ENCODE measurements around the gene GDI1. TPM values are rescaled to one million over a fixed set of nuclear protein-coding genes. Genes with fewer than 3 reads are reported as not detected.

Gene GDI1
- total RNA-seq, 1 donor from 2014 or later: 104 TPM

DNA sequence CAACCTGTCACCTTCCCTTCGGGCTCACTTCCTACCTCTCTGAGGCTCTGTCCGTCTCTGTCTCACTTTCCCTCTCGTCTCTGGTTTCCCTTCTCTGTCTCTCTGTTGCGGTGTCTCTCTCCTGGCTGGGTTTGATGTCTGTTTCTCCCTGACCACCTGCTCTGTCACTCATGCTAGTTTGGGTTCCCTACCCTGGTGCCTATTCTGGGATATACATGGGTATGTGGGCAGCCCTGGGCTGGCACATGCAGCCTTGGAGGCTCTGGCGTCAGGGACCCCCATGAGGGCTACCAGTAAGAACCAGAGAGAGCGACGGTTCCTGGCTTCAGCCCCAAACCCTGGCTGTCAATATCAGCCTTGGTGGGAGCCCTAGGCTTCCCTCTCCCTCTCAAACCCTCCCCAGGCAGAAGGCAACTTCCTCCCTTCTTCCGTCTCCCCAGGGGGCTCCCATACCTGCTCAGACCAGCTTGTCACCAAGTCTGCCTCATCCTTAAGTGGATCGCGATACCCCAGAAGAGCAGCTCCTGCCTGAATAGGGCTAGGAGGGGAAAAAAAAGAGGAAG lies 28.2 kb upstream of the GDI1 start:
- no peak for DNase-seq (ENCODE audit: low read depth)

DNA sequence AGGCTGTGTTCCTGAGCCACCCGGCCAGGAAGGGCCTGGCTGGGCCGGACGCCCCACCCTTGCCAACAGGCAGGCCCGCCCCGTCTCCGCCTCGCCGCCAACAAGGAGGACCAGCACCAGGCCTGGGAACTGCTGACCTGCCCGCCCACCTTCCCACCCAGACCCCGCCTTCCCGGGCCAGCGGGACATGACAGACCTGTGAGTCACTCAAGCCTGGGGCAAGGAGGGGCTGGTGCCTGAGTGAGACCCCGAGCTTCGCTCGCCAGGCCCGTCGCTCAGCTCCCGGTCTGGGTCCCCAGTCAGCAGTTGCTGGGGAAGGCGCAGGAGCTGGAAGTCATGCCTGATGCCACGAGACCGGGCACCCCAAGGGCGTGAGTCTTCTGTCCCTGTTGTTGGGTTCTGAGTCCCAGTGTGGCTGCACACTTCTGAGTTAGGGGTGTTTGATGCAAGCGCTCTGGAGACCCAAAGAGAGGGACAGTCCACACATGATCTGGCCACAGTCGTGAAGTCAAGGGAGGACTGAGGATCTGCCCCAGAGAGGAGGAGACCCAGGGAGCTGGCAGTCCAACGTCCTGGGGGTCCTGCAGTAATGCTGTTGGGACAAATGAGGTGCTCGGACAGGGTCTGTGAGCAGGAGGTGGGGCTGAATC lies 27.6 kb upstream of the GDI1 start, which contains the start of gene DNASE1L1:
Gene DNASE1L1 (minus strand): TSS at position 33 of the 650 bp plus-strand sequence. CDS start 3,686 bp downstream, outside the sequence.
- peak; percentile 69 for DNase-seq (ENCODE audit: low read depth)

DNA sequence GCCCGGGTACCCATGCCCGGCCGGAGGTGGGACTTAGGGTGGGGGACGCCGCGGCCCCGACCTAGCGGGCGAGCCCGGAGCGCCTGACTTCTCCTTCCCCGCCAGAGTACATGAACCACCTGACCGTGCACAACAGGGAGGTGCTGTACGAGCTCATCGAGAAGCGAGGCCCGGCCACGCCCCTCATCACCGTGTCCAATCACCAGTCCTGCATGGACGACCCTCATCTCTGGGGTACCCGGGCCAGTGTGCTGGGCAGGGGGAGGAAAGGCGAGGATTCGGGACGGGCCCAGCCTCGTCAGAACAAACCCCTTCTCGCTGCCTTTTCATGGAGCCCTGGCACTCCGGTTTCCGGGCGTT lies 25.0 kb upstream of the GDI1 start:
- peak; percentile 35 for DNase-seq (ENCODE audit: low read depth)

DNA sequence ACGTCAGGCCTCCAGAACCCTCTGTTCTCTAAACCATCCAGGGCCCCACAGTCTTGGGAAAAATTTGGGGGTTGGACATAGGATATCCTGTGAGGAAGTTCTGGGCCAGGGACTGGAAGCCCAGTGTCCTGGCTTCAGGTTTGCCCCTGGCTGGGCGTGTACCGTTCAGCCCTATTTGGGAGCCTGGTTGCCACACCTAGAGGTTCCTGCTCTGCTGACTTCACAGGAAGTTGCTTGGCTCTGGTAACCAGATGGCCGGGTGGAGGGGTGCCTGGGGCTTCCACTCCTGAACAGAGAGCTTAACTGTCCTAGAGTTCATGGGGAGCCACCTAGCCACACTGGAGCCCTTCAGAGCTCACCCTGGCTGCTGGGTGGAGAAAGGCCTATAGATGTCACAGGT lies 24.5 kb upstream of the GDI1 start:
- no peak for DNase-seq (ENCODE audit: low read depth)

DNA sequence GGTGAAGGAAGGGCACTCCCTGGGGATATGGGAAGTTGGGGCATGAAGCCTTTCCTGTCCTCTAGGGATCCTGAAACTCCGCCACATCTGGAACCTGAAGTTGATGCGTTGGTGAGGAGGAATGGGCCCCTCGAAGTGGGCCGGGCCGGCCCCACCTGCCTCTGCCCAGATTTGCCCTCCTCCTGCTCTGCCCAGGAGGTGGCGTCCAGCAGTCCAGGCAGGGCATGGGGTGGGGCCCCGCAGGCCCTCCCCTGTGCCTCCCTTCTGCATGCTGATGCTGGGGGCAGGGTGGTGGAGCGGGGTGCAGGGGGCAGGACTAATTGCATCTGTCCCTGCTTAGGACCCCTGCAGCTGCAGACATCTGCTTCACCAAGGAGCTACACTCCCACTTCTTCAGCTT lies 23.8 kb upstream of the GDI1 start:
- no peak for DNase-seq (ENCODE audit: low read depth)

DNA sequence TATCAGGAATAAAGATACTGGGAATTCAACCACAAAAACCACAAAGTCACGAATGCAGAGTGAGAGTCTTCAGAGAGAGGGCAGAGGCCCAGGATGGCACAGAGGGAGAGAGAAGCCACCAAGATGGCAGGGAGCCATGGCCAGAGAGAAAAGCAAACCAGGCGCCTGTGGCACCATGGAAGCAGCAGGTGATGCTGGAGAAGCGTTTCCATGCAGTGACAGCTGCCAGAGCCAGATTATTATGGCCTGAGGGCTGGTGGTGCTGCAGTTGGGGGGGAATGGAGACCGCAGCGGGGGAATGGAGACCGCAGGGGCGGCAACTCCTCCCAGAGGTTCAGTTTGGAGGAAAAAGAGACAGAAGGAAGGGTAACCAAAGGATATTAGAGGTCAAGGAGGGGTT lies 19.8 kb upstream of the GDI1 start:
- no peak for DNase-seq (ENCODE audit: low read depth)

DNA sequence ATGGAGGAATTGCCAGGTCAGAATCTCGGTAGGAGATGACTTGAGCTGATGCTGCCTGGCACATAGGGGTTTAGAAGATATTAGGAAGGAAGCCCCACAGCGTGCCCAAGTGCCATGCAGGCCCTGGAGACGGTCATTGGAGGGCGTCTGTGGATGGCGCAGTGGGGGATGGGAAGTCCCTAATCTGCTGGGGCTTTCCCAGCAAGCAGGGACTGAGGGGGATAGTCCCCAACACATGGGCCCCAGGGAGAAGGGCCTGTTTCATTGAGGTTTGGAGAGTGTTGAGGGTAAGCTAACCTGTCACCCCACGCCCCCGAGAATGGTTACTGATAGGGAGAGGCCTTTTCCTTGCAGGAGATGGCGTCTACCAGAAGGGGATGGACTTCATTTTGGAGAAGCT lies 17.8 kb upstream of the GDI1 start:
- no peak for DNase-seq (ENCODE audit: low read depth)

DNA sequence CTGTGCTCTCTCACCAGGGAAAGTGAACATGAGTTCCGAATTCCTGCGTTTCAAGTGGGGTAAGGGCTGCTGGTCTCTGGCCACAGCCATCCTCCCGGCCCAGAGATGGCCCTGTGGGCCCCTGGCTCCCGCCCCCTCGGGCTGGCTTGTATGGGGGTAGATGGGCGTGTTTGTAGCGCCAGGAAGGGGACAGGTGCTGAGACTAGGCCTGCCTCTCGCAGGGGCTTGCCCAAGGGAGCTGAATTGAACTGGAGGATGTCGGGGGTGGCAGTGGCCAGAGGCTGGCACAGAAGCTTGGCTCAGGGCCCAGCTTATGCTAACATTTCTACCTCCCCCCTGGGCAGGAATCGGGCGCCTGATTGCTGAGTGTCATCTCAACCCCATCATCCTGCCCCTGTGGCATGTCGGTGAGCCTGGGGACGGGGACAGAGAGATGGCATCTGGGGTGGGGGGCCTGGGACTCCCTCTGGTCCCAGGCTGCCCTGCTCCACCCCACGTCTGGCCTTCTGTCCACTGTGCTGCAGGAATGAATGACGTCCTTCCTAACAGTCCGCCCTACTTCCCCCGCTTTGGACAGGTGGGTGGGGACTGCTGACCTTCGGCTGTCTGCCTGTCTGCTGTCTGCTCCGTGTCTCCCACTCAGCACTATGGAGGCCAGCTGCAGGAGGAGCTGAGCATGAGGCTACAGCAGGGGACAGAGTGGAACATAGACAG lies 17.1 kb upstream of the GDI1 start:
- DNase-seq (ENCODE audit: low read depth): no peak

DNA sequence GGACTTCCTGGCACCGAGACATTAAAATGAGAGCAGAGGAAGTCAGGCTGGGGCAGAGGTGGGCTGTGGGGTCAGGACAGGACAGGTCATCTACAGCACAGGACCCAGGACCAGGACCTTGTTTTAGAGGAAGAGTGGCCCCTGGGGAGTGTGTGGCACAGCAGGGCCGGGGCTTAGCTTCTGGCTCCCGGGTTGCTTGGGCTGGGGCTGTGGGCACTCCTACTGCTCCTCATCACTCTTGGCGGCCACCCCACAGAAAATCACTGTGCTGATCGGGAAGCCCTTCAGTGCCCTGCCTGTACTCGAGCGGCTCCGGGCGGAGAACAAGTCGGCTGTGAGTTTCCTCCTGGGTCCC lies 16.6 kb upstream of the GDI1 start:
- DNase-seq (ENCODE audit: low read depth): no peak

DNA sequence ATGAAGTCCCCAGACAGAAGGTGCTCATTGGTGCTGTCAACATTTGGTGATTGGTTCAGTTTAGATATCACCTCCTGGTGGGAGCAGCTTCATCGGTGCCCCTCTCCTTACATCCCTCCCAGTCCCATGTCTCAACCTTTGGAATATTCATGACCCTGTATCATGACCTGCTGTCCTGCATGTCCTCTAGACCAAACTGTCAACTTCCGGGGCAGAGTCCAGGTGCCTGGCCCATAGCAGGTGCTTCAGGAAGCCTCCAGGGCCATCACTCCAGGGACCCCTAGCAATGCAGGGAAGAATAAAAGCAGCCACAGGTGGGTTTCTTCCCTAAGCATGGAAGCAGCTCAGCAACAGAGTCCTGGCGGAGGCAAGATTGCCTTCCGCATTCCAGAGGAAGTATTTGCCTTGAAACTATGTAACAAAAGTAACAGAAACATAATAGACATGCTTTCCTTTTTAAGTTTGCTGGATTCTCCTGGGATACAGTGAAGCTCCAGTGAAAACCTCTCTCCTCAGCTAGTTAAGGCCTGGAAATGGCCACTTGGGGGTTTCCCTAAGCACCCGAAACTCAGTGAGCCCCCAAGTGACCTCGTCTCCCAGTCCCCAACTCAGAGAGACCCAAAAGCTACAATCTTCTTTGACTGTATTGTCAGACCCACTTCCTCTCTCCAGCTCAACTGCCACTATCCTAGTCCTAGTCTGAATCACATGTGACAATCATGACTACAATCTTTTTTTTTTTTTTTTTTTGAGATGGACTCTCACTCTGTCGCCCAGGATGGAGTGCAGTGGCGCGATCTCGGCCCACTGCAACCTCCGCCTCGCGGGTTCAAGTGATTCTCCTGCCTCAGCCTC lies 9.8 kb upstream of the GDI1 start:
- DNase-seq (ENCODE audit: low read depth): no peak

DNA sequence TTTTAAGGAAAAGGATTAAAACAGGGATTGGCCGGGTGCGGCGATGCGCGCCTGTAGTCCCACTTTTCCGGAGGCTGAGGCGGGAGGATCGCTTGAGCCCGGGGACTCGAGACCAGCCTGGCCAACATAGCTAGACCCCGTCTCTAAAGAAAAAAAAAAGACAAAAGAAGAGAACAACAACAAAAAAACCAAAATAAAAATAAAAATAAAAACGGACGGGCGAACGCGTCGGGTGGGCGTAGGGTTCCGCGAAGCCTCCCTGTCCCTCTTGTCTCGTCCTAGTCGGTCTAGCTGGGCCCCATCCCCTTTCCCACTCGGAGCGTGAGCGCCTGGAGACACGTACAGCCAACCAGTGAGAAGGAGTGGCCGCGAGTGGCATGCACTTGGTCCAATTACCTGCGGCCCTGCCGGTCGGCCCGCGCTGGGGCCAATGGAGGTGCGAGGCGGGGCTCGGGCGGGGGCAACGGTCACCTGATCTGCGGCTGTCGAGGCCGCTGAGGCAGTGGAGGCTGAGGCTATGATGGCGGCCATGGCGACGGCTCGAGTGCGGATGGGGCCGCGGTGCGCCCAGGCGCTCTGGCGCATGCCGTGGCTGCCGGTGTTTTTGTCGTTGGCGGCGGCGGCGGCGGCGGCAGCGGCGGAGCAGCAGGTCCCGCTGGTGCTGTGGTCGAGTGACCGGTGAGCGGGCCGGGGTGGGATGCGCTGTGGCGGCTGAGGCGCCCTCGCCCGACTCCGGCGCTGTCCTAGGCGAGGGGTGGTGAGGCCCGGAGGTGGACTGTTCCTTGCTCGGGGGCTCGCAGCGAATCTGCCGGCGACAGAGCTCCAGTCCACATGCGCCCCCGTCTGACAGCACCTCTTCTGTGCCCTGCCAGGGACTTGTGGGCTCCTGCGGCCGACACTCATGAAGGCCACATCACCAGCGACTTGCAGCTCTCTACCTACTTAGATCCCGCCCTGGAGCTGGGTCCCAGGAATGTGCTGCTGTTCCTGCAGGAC lies 8.5 kb upstream of the GDI1 start, which contains the start of gene ATP6AP1:
Gene ATP6AP1 (plus strand): TSS at position 502 of the 996 bp plus-strand sequence. CDS start 16 bp downstream, at position 518.
- peak; percentile 76 for DNase-seq (ENCODE audit: low read depth)

DNA sequence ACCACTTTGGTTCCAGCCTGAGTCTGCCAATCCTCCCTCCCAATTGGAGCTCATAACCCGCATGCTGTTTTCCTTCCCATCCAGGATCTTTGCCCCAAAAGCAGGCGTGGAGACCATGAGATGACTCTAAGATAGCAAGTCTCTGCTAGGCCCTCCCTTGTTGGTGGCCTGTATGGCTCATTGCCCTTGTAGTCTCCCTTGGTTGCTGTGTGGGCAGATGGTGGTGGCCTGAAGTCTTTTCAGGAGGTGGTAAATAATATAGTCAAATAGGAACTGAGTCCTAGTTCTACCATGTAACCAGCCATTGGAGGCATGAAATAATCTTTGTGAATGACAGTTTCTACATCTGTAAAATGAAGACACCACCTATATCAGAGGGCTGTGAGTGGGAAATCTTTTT lies 7.2 kb upstream of the GDI1 start:
- DNase-seq (ENCODE audit: low read depth): no peak

DNA sequence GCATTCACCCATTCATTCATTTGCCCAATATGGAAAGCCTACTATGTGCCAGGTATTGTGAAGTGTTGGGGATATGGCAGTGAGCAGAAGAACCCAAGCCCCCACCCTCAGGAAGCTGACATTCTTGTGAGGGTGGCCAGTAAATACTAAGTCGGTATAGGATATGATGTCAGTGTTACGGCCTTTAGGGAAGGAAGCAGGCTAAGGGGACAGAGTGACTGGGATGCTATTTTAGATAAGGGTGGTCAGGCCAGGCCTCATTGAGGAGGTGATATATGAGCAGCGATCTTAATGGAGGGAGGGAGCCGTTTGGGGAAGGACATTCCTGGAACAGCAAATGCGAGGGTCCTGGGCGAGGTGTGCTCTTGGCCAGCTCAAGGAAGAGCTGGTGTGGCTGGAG lies 6.5 kb upstream of the GDI1 start:
- DNase-seq (ENCODE audit: low read depth): no peak

DNA sequence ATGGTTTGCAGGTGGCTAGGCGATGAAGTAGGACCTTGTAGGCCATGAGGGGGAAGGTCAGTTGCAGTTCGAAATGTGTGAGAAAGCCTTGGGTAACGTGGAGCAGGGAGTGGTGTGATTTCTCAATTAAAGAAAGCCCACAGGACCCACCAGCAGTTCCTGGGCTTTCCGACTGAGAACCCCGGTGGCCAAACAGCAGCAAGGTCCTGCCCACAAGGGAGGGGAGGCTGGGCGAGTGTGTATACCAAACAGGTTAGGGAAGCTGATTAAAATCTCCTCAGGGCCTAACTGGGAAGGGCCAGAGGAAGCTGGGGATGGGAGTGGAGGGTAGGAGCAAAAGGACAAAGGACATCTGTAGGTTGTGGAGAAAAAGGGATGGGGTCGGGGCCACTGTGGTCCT lies 6.0 kb upstream of the GDI1 start:
- no peak for DNase-seq (ENCODE audit: low read depth)

DNA sequence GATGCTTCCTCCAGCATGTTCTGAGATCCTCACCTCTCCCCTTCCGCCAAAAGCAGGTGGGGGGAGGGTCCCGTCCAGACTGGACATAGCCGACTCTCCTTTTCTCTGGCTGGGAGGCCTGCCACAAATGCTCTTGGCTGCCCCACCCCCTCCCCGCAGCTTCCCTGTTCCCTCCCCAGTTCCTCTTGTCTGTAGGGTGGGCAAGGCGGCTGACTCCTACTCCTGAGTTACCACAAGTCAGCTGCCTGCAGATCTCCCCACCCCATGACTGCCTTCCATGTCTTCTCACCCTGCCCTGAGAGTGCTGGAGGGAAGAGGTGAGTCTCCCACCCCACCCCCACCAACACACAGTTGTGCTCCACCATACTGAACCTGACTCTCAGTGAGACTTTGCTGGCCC lies 5.6 kb upstream of the GDI1 start:
- DNase-seq (ENCODE audit: low read depth): no peak

DNA sequence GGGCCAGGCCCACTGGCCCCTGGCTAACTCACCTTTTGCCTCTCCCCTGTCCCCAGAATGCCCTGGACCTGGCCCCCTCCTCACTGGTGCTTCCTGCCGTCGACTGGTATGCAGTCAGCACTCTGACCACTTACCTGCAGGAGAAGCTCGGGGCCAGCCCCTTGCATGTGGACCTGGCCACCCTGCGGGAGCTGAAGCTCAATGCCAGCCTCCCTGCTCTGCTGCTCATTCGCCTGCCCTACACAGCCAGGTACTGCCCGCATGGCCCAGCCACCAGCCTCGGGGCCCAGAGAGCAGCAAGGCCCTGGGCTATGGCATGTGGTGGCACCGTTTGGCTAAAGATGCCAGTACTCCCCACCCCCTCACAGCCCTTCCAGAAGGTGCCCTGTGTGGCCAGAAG lies 4.7 kb upstream of the GDI1 start:
- no peak for DNase-seq (ENCODE audit: low read depth)

DNA sequence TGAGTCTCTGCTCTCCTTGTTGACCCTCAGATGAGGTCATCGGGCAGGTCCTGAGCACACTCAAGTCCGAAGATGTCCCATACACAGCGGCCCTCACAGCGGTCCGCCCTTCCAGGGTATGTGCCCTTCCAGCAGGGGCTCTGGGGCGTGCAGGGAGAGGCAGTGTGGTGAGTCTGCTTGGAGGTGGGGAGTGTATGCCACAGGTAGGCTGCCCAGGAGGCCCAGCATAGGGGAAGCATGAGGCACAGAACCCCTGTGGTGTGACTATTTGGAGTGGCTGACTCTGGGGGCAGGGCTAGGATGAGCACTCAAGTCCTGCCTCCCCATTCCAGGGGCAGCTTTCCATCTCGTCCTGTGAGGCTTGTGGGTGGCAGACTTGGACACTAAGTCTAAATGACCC lies 3.3 kb upstream of the GDI1 start:
- DNase-seq (ENCODE audit: low read depth): no peak

DNA sequence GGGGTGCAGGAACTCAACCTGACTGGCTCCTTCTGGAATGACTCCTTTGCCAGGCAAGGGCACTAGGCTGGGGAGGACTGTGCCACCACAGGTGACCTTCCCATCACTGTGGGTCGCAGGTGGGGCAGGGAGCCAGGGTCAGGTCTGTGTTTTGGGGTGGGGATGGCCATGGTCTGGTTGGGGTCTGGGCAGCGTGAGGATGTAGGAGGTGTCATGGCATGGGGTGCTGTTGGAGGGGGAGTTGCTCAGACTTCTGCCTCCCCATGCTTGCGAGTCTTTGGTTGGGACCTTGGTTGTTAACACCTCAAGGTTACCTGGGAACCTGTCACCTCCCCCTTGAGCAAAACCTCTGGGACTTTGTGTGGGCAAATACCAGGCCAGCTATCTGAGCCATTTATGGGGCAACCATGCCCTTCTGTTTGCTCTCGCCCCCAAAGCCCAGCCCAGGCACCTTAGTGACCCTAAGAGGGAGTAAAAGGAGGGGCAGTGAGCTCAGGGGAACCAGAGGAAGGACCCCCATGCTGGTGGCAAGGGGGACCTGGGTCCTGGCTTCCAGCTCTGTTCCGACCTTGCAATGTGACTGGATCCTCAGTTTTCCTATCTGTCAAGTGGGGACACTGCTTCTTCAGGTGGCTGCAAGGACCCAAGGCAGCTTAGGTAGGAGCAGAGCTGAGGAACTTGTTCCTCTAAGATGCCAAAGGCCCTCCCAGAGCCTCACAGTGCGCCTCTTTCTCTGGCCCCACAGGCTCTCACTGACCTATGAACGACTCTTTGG lies 2.4 kb upstream of the GDI1 start:
- no peak for DNase-seq (ENCODE audit: low read depth)

DNA sequence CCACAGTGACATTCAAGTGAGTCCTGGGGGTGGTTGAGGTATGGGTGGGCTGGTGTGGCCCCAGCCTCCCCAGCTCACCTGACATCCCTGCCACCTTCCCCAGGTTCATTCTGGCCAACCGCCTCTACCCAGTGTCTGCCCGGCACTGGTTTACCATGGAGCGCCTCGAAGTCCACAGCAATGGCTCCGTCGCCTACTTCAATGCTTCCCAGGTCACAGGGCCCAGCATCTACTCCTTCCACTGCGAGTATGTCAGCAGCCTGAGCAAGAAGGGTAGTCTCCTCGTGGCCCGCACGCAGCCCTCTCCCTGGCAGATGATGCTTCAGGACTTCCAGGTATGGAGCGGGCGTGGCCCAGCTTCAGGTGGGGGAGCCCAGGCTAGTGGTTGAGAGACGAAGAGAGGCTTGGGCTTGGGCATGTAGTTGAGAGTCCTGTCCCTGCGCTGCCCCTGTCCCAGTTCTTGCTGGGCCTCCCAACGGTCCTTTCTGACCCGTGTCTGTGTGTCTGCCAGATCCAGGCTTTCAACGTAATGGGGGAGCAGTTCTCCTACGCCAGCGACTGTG lies 1.7 kb upstream of the GDI1 start:
- no peak for DNase-seq (ENCODE audit: low read depth)

DNA sequence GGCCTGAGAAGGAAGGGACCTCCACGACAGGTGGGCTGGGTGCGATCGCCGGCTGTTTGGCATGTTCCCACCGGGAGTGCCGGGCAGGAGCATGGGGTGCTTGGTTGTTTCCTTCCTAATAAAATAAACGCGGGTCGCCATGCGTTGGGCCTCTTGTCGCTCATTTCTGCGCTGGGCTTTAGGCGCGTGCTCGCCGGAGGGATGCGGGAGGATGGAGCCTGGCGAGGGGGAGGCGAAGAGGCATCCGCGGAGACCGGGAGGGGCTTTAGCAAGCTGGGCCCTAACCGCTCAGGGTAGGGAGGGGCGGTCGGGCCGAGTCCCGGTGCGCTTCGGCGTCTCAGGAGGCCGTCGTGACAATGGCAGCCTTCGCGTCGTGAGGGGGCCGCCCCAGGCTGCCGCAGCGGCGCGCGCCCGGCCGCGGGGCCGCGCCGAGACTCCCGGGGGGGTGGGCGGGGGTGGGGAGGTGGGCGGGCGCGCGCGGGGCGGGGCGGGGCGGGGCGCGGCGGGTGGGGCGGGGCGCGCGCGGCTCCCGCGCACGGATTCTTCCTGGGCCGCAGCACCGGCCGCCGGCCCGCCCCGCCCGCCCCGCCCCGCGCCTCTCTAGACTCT lies 476 bp upstream of the GDI1 start:
- DNase-seq (ENCODE audit: low read depth): no peak
